GM12872 (cell line): ENCODE measurements around the gene SARS2.

Source experiments
- TF ChIP-seq, protein P1 (sequence below): IDR thresholded peaks from 3 replicates; pipeline ENCODE4 v1.5.1; 2011; ENCODE audit warnings: low read depth, mild to moderate bottlenecking, low read length, moderate library complexity; ENCODE audit not compliant: insufficient read depth

SARS2 gene

DNA sequence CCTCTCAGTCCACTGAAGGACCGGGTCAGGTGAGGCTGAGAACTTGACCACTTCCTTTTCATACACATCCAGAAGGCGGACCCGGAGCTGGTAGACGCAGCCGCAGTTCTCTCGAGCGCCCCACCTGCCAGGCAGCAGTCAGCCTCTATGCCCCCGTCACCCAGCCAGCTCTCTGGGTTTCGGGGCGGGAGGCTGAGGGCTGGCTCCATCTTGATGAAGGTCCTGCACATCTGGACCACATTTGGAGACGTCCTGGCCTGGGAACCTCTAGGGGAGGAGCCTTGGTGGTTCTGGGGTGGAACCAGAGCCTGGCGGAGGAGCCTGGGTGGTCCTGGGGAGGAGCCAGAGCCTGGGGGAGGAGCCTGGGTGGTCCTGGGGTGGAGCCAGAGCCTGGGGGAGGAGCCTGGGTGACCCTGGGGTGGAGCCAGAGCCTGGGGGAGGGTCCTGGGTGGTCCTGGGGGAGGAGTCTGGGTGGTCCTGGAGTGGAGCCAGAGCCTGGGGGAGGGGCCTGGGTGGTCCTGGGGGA lies 14.5 kb upstream of the SARS2 start:
- TF ChIP-seq, protein P1, sequence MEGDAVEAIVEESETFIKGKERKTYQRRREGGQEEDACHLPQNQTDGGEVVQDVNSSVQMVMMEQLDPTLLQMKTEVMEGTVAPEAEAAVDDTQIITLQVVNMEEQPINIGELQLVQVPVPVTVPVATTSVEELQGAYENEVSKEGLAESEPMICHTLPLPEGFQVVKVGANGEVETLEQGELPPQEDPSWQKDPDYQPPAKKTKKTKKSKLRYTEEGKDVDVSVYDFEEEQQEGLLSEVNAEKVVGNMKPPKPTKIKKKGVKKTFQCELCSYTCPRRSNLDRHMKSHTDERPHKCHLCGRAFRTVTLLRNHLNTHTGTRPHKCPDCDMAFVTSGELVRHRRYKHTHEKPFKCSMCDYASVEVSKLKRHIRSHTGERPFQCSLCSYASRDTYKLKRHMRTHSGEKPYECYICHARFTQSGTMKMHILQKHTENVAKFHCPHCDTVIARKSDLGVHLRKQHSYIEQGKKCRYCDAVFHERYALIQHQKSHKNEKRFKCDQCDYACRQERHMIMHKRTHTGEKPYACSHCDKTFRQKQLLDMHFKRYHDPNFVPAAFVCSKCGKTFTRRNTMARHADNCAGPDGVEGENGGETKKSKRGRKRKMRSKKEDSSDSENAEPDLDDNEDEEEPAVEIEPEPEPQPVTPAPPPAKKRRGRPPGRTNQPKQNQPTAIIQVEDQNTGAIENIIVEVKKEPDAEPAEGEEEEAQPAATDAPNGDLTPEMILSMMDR, result no peak

GRCh38 chr19:38942471-38943181 lies 12.1 kb upstream of the SARS2 start:
- TF ChIP-seq, protein P1, result no peak

DNA sequence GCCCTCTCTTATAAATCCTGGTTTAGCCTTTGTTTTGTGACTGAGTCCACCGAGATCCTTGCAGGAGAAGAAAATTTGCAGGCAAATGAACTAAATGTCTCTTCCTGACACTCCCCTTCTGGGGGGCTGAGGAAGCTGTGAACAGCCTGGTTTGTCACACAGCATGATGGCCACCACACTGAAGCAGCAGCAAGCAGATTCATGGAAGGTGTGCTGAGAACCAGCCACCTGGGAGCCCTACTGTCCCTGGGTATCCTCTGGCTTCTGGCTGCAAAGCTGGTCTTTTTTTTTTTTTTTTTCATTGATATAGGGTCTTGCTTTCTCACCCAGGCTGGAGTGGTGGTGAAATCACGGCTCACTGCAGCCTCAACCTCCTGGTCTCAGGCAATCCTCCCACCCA lies 11.4 kb upstream of the SARS2 start:
- TF ChIP-seq, protein P1, result no peak

- TF ChIP-seq, protein P1, result no peak
Measured at GRCh38 chr19:38939957-38940356, 9.4 kb upstream of the SARS2 start.

- TF ChIP-seq, protein P1, result no peak
Measured at GRCh38 chr19:38933544-38933943, 3.0 kb upstream of the SARS2 start.

DNA sequence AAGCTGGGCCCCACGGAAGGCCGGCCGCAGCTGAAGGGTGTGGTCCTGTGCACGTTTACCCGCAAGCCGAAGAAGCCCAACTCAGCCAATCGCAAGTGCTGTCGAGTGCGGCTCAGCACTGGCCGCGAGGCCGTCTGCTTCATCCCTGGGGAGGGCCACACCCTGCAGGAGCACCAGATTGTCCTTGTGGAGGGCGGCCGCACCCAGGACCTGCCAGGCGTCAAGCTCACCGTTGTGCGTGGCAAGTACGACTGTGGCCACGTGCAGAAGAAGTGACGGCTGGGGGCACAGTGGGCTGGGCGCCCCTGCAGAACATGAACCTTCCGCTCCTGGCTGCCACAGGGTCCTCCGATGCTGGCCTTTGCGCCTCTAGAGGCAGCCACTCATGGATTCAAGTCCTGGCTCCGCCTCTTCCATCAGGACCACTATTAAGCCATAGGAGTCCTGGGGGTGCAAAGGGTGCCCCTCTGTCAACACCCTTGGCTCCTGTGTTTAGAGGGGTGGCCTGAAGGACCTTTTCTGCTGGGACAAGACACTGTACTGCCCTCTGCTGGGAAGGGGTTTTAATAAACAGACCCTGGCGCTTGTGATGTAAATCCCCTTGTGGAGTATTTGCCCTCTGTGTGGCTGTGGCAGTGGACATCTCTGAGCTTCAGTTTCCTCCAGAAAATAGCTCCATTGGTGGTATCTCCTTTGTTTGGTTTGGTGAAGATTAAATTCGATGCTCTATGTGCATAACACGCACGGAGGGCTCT lies 2.0 kb upstream of the SARS2 start:
- TF ChIP-seq, protein P1, result peak; percentile 60

DNA sequence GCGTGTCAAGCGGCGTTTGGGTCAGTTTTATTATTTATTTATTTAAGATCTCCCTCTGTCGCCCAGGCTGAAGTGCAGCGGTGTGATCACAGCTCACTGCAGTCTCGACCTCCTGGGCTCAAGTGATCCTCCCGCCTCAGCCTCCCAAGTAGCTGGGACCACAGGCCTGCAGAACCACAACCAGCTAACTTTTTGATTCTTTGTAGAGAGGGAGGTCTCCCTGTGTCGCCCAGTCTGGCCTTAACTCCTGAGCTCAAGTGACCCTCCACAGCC lies 894 bp upstream of the SARS2 start:
- TF ChIP-seq, protein P1, result no peak
